HG03139 (cell line): ENCODE measurements around the gene NDUFAF5.

Experiments
- ATAC-seq: cut with Tn5 transposase; IDR thresholded peaks from one replicate; pipeline ENCODE4 v1.9.1; 2021; ENCODE audit not compliant: unreplicated experiment

NDUFAF5 gene

DNA sequence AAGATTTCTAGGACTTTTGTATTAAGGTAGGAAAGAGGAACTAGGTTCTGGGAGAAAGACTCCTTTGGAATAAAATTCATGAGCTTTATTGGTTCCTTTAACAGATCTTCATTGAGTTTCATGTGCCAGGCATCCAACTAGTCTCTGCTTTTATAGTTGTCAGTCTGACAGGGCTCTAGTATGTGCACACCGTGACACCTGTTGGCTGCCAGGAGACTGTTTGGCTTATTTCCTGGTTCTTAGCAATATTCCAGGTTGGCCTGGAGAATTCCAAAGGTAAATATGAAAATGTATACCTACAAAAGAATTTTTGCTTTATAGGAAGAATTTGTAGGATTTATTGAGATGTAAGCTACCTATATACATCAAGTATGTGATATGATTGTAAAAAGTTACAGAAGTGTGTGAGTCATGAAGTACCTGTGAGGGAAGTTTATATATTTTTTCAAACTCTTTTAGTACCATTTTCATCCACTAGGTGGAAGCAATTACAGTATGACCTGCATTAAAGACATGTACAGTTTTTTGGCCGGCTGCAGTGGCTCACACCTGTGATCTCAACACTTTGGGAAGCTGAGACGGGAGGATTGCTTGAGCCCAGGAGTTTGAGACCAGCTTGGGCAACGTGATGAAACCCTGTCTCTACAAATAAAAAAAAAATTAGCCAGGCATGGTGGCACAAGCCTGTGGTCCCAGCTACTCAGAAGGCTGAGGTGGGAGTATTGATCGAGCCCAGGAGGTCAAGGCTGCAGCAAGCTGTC is 35.2 kb downstream of the NDUFAF5 start:
- ATAC-seq: peak; percentile 88

DNA sequence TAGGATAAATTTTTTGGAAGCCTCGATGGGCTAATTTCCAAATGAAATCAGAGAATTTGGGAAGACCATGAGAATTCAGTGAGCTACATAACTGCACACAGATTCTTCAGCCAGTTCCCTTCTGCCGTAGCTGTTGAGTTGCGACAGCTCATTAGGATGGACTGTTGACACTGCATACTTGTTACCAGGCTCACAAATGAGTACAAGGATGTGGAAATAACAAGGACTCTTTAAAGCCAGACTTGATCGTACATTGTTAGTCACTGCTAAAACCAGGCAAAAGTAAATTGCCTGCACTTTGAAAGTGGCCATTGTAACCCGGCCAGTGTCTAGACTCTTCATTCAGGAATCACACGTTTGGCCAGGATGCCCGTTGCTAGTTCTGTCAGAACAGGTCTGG is 37.0 kb downstream of the NDUFAF5 start:
- no peak for ATAC-seq

DNA sequence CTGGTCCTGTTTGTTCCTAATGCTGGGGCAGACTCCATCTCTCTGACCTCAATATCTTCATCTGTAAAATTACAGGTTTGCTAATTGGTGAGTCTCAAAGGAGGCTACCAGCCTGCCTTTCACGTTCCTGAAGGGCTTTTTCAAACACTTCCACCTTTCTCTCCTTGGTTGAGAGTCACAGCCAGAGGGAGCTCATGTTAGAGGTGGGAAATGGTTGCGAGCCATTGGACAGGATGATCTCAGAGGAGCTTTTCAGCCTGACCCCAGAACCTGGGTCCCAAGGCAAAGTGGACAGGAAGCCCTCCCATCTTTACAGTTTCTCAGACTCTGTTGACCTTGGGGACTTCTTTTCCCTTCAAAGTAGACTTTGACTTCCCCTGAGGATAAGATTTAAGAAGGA is 37.6 kb downstream of the NDUFAF5 start:
- ATAC-seq: no peak

DNA sequence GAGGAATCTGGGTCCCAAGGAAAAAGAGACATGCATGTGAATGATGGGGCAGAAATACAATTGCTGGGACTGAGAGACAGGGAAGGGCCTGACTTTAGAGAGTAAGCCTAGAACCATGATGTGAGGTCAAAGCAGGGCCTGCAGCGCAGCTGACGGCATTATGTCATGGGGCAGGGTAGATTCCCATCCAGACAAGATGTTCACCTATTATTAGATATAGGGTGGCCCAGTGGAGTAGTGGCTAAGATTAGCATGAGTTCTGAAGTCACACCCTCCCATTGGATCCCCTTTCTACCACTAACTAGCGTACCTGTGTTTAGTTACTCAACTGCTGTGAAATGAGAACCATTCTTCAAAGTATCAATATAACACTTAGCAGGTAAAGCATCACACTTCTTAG is 39.6 kb downstream of the NDUFAF5 start:
- no peak for ATAC-seq

DNA sequence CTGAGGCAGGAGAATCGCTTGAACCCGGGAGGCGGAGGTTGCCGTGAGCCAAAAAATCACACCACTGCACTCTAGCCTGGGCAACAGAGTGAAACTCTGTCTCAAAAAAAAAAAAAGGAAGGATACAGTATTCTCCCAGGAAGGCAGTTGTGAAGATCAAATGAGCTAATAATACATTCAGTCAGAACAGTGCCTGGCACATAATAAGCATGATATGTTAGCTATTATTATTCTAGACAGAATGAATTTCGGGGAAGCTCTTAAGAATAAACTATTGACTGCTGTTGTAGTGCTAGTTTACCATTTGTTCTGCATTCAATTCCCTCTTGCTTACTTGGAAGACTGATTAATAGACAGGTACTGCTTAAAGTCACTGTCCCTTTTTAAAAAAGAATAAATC is 40.6 kb downstream of the NDUFAF5 start:
- no peak for ATAC-seq

DNA sequence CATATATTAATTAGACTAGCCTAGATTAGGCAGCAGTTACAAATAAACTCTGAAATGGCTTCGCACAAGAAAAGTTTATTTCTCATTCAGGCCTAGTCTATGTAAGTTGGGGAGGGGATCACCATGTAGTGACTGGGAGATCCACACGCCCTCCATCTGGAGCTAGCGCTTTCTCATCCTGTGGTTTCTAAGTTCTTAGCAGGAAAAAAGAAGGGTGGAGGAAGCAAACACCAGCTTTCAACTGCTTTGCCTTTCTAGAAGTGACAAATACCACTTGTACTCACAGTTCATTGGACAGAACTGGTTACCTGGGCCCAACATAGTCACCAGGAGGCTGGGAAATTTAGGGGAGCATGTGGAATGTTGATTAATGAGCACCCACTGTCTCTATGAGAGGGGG is 46.6 kb downstream of the NDUFAF5 start:
- no peak for ATAC-seq

DNA sequence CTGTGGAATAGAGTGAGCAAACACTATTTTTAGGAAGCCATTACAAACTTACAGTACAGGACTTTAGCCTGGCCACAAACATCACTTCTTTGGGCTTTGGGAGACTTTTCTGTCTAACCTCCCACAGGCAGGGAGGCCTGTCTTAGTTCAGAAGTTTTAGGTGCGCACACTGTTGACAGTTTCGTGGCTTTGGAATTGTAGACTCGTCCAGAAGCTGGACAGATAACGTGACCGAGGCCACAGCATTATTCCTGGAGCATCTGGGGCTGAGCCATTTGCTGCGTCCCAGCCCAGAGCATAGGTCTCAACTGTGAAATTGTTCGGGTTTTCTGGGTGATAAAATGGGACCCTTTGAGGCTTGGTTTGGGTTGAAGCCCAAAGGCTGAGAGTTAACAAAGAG is 53.8 kb downstream of the NDUFAF5 start:
- no peak for ATAC-seq

DNA sequence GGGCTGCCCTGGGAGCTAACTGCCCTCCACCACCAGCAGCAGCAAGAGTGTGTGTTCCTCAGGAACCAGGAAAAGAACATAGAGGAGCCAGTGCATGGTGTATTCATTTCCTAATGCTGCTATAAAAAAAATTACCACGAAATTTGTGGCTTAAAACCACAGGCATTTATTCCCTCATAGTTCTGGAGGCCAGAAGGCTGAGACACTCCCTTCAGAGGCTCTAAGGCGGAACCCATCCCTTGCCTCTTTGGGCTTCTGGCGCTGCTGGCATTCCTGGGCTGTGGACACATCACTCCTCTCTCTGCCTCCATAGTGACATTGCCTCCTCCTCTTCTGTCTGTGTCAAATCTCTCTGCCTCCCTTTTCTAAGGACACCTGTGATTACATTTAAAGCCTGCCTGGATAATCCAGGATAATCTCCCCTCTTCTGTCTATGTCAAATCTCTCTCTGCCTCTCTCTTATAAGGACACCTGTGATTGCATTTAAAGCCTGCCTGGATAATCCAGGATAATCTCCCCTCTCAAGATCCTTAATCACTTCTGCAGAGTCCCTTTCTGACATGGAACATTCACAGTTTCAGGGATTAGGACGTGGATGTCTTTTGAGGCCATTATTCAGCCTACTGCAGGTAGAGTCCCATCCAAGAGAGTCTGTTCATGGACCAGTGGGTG is 54.7 kb downstream of the NDUFAF5 start:
- no peak for ATAC-seq

DNA sequence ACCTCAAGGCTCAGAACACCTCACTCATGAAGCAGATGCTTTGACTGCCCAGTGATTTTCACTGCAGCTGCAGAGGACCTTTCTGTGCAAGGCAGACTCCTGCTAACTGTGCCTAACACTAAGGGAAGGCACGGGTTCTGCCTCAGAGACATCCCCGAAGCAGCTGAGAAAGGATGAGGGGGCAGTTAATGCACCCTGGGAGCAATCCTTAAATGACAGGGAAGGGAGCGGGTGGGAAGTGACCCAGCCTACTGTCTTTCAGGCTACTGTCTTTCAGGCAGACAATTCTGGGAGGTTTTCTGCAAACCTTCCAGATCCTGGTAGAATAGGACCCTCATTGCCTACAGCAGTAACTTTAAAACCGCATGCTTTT is 55.3 kb downstream of the NDUFAF5 start:
- no peak for ATAC-seq

DNA sequence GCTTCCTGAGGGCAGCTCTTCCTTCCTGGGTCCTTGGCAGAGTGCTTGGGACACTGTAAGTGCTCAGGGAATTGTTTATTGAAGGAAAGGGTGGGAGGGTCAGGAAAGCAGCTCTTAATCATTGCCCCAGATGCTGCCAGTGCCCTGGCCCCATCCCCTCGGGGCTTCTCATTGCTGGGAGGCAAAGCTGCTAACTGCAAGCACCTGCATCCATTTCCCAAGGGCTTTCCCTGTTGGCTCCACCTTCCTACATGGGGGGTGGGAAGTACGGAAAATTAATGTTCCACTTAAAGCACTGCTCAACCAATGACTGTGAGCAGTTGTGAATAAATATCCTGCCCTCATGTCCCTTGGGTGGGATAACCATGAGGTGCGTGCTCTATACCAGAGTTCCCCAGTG is 56.4 kb downstream of the NDUFAF5 start:
- no peak for ATAC-seq

DNA sequence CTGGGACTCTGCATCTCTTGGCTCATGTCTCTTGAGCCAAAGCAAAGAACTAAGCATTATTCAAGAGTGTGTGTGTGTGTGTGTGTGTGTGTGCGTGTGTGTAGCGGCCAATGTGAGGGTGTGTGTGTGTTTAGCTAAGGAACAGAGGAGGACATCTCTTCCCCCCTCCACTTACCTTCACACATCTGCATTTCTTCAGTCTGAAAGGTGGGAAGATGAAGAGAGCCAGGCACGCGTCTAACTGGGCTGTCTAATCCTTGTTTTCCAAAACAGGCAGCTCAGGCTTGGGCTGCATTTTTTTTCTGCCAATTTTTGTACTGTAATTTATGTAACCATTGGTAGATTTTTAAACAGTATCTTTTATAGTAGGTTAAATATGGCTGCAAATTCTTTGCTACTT is 59.5 kb downstream of the NDUFAF5 start:
- no peak for ATAC-seq

DNA sequence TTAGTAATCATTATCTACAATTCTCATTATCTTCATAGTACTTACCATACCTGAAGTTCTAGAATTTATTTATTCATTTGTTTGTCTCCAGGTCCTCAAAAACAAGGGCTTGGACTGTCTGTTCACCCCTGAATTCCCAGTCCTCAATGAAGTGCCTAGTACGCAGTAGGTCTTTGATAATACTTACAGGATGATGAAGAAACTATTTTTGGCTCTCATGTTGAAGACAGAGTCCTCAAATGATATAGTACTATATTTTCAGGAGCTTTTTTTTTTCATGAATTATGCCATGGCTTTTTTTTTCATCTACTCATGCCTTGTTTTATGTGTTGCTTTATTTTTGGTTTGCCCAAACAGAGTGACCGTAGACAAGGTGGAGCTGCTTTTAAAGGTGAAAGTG is 66.5 kb downstream of the NDUFAF5 start:
- no peak for ATAC-seq

DNA sequence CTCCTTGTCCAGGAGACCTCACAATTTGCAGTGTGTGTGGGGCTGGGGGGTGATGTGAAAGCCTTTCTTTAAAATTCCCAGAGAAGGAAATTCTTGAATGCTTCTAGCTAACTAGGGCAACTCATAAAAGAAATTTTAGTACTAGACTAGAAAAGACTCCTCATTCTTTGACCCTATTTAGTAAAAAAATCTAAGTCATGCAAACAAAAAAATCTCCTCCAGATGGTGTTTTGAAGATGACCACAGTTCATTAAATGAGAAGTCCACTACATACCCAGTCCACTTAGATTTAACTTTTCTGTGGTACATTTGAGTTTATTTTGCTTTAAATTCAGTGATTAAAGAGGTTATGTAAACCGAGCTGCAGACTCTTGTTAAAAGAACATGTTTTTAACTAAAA is 67.5 kb downstream of the NDUFAF5 start:
- no peak for ATAC-seq

DNA sequence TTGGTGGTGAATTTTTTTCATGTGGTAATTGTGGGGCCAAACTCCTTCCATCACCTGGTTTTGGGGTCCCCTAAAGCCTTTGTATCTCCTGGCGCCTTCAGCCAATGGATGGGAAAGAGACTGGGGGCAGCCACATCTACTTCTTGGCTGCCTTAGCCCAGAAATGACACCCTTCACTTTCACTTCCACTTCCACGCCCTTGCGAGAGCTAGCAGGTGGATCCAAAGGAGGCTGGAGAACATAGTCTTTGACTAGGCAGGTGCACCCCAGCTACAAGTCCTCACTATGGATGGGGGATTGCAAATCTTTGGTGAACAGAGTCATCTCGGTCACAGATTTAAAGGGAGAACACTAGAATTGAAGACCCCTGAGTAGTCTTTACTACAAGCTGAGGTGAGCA is 70.8 kb downstream of the NDUFAF5 start:
- no peak for ATAC-seq

DNA sequence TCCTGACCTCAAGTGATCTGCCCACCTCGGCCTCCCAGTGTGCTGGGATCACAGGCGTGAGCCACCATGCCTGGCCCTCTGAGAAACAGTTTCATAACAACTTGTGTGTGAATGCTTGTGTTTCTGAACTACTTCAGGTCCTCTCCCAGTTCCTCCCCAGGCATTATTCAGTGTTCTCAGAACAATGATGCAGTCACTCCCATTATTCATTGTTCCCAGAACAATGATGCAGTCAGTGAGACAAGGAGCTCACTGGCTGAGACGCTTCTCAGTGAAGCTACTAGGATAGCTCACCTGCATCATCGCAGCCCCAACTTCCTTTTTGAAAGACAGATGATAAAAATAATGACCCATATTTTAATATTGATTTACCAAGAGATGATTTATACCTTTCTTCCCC is 71.5 kb downstream of the NDUFAF5 start:
- ATAC-seq: no peak

DNA sequence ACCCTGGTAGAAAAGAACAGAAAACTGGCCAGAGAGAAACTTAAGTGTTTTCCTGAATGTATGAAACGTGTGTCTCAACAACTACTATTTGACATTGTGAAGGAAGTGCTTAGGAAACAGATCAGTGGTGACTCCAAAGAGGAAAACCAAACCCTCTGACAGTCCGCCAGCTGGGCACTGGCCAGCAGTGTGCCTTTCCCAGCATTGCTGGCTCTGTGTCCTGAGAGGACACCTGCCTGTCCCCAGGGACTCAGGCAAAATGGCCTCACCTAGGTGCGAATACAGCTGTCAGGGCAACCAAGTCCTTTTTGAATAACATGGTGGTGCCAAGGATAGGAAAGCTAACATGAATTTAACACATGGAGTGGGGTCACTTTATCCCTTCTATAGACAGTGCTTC is 72.5 kb downstream of the NDUFAF5 start:
- ATAC-seq: no peak

DNA sequence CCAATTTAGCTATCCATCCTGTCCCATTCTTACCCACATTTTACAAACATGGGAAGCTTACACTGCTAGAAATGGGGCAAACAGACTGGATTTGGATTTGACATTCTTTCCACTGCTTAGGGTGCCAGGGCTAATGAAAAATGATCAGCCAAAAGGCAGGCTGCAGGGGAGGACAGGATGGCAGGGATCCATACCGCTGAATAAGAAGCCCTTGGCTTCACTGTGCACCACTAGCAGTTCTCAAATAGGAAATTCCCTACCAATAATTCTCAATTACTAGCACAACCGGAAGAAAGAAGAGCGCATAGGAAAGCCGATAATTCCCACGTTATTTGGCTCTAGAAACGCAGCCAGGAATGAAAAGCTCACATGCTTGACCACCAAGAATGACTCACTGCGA is 73.1 kb downstream of the NDUFAF5 start:
- no peak for ATAC-seq

DNA sequence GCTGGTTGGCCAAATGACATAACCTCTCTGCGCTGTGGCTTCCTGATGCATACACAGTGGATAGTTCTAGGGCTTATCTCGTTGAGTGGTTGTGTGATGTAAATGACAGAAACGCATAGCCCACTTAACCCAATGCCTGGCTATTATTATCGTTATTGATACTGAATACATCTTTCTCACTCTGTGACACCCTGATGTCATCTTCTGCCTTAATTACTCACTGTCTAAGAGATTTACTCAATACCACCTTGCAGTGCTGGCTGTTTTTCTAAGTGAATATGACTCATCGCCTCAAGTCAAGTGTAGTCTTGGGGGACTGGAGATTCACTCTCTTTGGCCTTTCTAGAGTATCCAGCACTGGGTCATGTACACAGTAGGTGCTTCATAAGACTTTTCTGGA is 73.6 kb downstream of the NDUFAF5 start:
- no peak for ATAC-seq

DNA sequence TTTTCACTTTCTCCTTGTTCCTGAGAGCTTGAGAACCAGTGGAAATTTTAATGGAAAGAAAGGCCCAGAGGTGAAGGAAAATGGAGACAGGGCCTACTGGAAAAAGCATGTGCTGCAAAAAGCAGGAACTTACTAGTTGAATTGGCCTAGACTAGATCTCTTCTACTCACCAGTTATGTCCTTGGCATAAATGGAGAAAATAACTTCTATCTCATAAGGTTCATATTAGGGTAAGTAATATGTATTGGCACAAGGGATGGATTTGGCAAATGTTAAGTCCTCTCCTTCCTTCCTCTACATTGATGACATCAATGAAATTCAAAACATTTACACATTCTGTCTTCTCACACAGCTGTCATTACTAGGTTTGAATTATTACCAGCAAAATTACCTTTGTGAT is 74.0 kb downstream of the NDUFAF5 start:
- ATAC-seq: no peak

DNA sequence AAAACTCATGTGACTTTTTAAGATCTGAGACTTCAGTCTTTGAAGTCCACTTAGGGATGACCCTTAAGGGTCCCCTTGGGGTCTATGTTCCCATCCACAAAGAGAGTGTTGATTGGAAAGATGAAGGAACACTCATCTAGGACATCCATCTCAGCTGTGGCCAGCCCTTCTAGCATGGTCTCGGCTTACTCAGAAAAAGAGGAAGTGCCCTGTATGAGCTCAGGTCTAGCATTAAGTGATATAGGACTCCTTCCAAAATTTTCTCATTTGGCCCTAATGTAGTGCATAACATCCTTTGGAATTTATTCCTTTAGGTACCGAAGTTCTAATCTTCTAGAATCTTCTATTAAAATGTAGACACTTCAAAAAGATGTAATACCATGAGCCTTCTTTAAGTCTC is 77.4 kb downstream of the NDUFAF5 start:
- ATAC-seq: no peak

DNA sequence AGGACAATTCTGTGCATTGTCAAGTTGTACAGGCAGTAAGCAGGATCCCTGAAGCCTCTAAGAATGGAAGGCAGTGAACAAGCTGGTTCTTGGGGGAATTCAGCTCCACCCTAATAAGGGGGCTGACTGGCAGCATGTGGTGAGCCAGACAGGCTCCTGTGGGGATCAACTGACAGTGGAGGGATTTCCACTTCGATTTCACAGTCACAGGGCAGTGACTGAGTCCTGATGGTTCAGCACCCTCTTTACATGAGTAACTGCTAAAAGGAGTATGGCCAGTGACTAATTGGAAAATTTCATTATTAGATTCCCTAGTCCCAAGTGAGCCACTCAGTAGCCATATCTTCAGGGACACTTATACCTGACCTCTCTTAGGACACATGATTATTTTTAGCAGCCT is 78.4 kb downstream of the NDUFAF5 start:
- ATAC-seq: no peak

DNA sequence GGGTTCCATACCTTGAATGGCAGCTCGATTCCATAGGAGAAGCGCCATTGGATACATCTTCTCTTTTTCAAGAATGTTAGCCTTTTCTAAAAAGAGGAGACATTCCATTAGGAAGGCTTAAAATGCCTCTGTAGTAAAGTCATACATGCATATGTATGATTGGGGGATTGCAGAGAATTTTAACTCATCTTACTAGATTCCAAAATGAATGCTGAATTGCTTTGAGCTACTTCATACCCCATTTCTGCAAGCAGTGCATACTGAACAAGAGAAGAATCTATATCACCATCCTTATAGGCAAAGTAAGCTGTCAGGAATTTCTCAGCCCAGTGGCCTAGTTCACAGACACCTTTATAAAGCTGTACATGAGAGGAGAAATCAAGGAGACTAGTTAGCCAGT is 80.3 kb downstream of the NDUFAF5 start:
- no peak for ATAC-seq

DNA sequence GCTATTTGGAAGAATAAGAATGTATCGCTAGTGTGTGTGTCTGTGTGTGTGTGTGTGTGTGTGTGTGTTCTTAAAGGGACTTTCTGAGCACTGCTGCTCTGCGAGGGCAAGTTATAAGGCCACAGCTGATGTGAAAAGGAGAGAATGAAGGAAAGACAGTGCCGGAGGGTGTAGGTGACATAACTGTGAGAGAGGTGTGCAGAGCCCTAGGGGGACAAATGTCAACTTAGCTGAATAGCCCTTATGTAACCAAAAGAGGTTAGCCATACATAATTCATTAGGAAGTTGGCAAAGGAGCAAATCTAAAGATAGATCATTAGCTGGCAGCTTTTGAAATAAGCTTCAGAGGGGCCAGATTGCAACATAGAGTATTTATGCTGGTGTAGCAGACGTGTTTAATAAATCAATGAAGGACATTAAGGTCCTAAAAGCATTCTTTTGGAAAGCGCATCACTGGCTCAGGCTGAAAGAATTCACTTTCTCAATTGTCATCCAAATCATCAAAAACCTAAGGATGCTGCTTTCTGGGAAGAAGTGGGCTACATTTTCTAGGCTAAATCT is 81.0 kb downstream of the NDUFAF5 start:
- no peak for ATAC-seq
